HUES64 (cell line): Measurements from ENCODE around the gene USP31.

Experiments used
- H3K27ac ChIP-seq: 2 replicates; pipeline ENCODE4 v1.7.0; 2013; ENCODE audit warnings: low read depth, low read length, inconsistent platforms
- H3K27me3 ChIP-seq: 2 replicates; pipeline ENCODE4 v1.6.1; 2013; ENCODE audit warnings: mild to moderate bottlenecking, low read length; ENCODE audit not compliant: insufficient read depth
- H3K36me3 ChIP-seq: 2 replicates; pipeline ENCODE4 v1.6.1; 2013; ENCODE audit warnings: mild to moderate bottlenecking, low read length; ENCODE audit not compliant: insufficient read depth
- H3K4me1 ChIP-seq: 2 replicates; pipeline ENCODE4 v1.6.1; 2013; ENCODE audit warnings: mild to moderate bottlenecking, low read length, moderate library complexity; ENCODE audit not compliant: insufficient read depth
- H3K4me3 ChIP-seq: 2 replicates; pipeline ENCODE4 v1.5.1; 2013; ENCODE audit warnings: mild to moderate bottlenecking, low read length, moderate library complexity
- H3K9ac ChIP-seq: 2 replicates; pipeline ENCODE4 v1.6.1; 2013; ENCODE audit warnings: mild to moderate bottlenecking, low read depth, low read length
- H3K9me3 ChIP-seq: 2 replicates; pipeline ENCODE4 v1.6.1; 2013; ENCODE audit warnings: low read depth, low read length; ENCODE audit not compliant: insufficient read depth
- WGBS: fragments of 150-250, 120-280 bp; methylation state at CpG from one replicate; pipeline ENCODE4 v1.1.7; 2013; ENCODE audit warnings: missing lambda C conversion rate; 5-methylcytosine and 5-hydroxymethylcytosine counted together

The USP31 gene

DNA sequence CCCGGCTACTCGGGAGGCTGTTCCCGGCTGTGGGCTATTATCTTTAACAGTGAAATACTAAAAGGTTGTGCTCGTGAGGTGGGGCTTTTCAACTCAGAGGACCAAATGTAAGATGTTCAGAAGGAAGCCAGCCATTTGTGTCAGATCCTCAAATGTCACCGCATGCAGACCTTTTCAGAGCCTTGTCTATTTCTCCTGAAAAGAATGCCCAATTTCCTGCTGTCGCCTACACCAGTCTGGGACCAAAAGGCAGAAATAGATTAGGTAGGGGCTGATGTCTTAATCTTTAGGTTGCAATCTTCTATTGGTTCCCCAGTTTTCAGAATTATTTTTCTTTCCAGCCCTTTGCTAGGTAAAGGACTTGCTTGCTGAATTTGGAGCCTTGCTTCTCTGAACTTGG is 8.9 kb upstream of the USP31 start:
- Histone ChIP-seq H3K27me3 (no peaks in the 10 kb centered on the region), H3K9me3 (0 out of 2 replicates have a peak, but pooled peaks cover 2% of the 10 kb centered on the region), H3K36me3 (no peaks in the 10 kb centered on the region), H3K9ac (no peak overlapping the region), H3K27ac (no peak overlapping the region), H3K4me3 (no peak overlapping the region), H3K4me1 (no peaks in the 10 kb centered on the region)
- WGBS, result 92% methylated on average over 6 of the region's 6 CpGs

DNA sequence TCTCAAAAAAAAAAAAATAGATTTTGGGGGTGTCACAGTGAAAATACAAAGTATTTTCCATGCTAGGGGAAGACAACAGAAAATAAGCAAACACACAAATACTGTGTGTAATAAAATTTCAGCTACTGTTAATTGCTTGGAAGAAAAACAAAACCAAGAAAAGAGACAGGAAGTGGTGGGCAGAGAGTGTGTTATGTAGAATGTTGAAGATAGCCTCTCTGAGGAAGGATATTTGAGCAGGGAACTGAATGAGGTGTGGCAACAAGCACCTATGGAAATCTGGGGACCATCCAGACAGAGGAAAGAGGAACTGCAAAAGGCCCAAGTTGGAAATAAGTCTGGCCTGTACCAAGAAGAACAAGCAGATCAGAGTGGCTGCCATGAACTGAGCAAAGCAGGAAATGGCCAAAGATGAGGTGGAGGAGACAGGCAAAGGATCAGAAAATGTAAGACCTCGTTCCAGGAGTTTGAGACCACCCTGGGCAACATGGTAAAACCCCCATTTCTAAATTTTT is 7.8 kb upstream of the USP31 start:
- H3K4me3 ChIP-seq, result no peak overlapping the region
- WGBS, result 88% methylated on average over 1 of the region's 1 CpG

DNA sequence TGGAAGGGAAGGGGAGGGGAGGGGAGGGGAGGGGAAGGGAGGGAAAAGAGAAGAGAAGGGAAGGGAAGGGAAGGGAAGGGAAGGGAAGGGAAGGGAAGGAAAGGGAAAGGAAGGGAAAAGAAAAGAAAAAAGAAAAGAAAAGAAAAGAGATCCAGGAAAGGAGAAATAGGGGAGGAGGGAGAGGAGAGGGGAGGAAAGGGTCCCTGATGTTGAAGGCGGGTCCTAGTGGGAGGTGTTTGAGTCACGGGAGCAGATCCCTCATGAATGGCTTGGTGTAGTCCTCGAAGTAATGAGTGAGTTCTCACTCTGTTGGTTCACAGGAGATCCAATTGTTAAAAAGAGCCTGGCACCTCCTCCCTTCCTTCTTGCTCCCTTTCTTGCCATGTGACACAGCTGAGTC is 6.9 kb upstream of the USP31 start:
- WGBS, result 88% methylated on average over 3 of the region's 3 CpGs
- Histone ChIP-seq H3K4me3 (no peak overlapping the region), H3K4me1 (no peaks in the 10 kb centered on the region), H3K36me3 (no peaks in the 10 kb centered on the region), H3K27me3 (no peaks in the 10 kb centered on the region), H3K9ac (no peak overlapping the region), H3K27ac (no peak overlapping the region), H3K9me3 (0 out of 2 replicates have a peak, but pooled peaks cover 2% of the 10 kb centered on the region)

More for the DNA sequence above, 7.8 kb upstream of the USP31 start:
- Histone ChIP-seq H3K9me3 (0 out of 2 replicates have a peak, but pooled peaks cover 2% of the 10 kb centered on the region), H3K4me1 (no peaks in the 10 kb centered on the region), H3K36me3 (no peaks in the 10 kb centered on the region), H3K9ac (no peak overlapping the region), H3K27ac (no peak overlapping the region), H3K27me3 (no peaks in the 10 kb centered on the region)

DNA sequence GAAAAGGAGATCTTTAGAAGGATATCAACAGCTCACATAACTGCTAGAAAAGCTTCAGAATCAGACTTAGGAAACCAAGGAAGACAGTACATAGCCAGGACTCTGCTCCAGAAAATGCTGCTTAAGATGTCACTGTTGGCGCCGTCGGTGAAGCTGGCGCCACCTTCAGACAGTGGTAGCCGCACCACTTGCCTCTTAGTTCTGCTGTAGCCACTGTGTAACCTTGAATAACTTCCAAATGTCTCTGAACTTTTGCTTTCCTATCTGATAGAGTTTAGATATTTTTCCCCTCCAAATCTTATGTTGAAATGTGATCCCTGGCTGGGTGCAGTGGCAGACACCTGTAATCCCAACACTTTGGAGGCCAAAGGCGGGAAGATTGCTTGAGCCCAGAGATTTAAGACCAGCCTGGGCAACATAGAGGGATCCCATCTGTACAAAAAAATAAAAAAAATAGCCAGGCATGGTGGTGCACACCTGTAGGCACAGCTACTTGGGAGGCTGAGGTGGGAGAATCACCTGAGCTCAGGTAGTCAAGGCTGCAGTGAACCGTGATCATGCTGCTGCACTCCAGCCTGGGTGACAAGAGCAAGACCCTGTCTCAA is 6.3 kb upstream of the USP31 start:
- H3K27ac ChIP-seq, result no peak overlapping the region
- H3K4me3 ChIP-seq, result no peak overlapping the region
- H3K9ac ChIP-seq, result no peak overlapping the region
- WGBS, result 45% methylated on average over 7 of the region's 7 CpGs
- no peaks in the 10 kb centered on the region for H3K36me3 ChIP-seq
- peaks cover 5% of the 10 kb centered on the region; the same call in 1 of the 2 replicates for H3K27me3 ChIP-seq
- 0 out of 2 replicates have a peak, but pooled peaks cover 2% of the 10 kb centered on the region for H3K9me3 ChIP-seq
- no peaks in the 10 kb centered on the region for H3K4me1 ChIP-seq

DNA sequence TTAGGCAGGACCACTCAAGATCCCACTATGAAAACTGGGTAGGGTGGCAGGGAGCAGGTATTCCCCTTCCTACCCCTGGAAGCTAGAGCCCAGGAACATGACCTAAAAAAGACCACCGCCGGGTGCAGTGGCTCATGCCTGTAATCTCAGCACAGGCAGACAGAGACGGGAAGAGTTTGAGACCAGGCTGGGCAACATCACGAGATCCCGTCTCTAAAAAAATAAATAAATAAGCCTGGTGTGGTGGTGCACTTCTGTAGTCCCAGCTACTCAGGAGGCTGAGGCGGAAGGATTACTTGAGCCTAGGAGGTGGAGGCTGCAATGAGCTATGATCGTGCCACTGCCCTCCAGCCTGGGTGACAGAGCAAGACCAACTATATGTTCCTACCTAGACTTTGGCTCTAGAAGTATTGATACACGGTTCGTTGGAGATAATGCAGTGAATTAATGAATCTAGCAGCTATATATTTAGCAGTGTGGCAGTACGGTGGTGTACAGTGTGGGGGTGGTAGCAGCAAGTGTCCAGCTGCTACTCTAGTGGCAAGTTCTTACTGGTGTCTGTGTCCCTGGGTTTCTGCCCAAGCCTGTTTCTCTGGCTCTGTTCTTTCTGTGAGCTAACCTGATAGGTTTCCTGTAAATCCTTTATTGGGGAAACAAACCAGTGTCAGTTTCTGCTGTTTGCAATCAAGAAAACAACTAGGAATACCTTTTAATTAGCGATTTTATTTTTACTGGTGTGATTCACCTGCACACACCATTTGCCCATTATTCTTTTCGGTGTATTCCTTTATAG is 3.3 kb upstream of the USP31 start:
- Histone ChIP-seq H3K9me3 (no peaks in the 10 kb centered on the region), H3K36me3 (no peaks in the 10 kb centered on the region), H3K4me1 (no peaks in the 10 kb centered on the region), H3K4me3 (no peak overlapping the region), H3K9ac (no peak overlapping the region), H3K27ac (no peak overlapping the region), H3K27me3 (peaks cover 12% of the 10 kb centered on the region; the same call in 1 of the 2 replicates)
- 90% methylated on average over 11 of the region's 12 CpGs for WGBS

DNA sequence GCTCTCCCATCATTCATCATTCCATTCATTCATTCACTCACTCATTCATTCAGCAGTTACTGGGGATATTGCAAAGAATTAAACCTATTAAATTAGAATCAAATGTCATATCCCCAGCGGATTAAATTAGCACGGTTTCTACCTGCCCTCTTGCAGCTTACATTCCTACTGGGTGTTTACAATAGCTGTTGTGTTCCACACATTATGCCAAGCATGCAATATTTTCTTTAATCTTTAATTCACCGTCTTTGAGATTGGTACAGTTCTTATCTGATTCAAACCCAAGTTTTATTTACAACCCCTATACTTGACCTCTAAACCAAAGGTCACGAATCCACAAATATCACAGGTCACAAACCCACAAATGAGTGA is 727 bp upstream of the USP31 start:
- no peaks in the 10 kb centered on the region for H3K36me3 ChIP-seq
- H3K4me3 ChIP-seq, result peak overlapping the region; percentile 83
- H3K9ac ChIP-seq, result no peak overlapping the region
- H3K27ac ChIP-seq, result no peak overlapping the region
- WGBS, result 72% methylated on average over 4 of the region's 4 CpGs
- no peaks in the 10 kb centered on the region for H3K9me3 ChIP-seq
- H3K4me1 ChIP-seq, result peaks cover 17% of the 10 kb centered on the region
- peaks cover 12% of the 10 kb centered on the region; the same call in 1 of the 2 replicates for H3K27me3 ChIP-seq

DNA sequence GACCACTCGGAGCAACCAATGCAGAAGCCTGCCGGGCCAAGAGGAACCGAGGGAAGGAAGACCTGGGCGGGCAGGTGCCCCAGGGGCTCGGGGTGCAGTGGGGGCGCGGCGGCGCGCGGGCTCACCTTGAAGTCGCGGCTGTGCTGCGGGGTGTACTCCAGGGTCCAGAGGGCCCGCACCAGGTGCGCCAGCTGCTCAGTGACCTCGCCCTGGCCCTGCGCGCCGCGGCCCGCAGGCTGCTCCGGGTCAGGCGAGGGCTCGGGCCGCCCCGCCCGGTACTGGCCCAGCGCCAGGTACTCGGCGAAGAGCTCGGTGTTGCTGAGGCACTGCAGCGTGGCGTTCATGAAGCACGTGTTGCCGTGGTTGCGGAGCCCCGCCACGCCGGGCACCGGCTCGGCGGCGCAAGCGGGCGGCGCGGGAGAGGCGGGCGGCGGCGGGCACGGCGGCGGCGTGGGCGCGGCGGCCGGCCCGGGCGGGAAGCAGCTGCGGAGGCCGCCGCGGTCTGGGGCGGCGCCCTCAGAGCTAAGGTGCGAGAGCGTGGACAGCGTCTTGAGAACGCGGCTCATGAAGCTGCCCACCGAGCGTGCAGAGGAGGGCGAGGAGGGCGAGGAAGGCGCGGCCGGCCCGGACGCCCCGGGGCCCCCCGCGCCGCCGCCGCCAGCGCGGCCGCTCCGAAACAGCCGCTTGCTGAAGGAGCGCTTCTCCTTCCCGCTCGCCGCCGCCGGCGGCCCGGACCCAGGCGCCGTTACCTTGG is 562 bp downstream of the USP31 start:
- Histone ChIP-seq H3K9me3 (no peaks in the 10 kb centered on the region), H3K4me1 (peaks cover 25% of the 10 kb centered on the region), H3K9ac (peak overlapping the region; percentile 72), H3K4me3 (peak overlapping the region; percentile 78), H3K27ac (no peak overlapping the region; the same call in 1 of the 2 replicates), H3K36me3 (no peaks in the 10 kb centered on the region), H3K27me3 (peaks cover 12% of the 10 kb centered on the region; the same call in 1 of the 2 replicates)
- under 1% methylated on average over 103 of the region's 103 CpGs for WGBS

DNA sequence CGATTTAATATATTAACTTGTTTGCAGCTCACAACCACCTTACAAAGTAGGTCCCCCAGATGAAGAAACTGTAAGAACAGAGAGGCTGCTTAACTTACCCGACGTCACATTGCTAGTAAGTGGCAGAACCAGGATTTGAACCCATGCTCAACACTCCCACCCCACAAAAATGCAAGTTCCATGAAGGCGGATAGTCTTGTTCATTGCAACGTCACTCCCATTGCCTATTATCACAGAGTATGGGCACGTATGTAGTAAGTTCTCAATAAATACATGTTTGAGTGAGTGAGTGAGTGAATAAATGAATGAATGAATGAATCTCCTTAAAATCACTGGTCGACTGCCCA is 1.1 kb downstream of the USP31 start:
- Histone ChIP-seq H3K27ac (no peak overlapping the region; the same call in 1 of the 2 replicates), H3K4me1 (peaks cover 28% of the 10 kb centered on the region), H3K27me3 (peaks cover 12% of the 10 kb centered on the region; the same call in 1 of the 2 replicates), H3K9me3 (no peaks in the 10 kb centered on the region), H3K4me3 (peak overlapping the region; percentile 78), H3K9ac (peak overlapping the region; percentile 72), H3K36me3 (no peaks in the 10 kb centered on the region)
- WGBS, result 53% methylated on average over 6 of the region's 7 CpGs

DNA sequence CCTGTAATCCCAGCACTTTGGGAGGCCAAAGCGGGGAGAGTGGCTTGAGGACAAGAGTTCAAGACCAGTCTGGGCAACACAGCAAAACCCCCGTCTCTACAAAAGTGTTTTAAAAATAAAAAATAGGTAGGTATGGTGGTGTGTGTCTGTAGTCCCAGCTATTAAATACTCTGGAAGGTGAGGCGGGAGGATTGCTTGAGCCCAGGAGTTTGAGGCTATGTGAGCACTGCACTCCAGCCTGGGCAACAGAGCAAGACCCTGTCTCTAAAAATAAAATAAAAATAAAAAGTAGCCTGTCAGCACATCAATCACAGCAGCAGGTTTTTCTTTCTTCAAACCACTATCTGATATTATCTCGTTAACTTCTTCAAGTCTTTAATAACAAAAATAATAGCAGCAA is 1.6 kb downstream of the USP31 start:
- H3K27me3 ChIP-seq, result peaks cover 12% of the 10 kb centered on the region; the same call in 1 of the 2 replicates
- no peaks in the 10 kb centered on the region for H3K9me3 ChIP-seq
- H3K36me3 ChIP-seq, result no peaks in the 10 kb centered on the region
- H3K27ac ChIP-seq, result no peak overlapping the region
- WGBS, result 88% methylated on average over 4 of the region's 4 CpGs
- H3K4me3 ChIP-seq, result peak overlapping the region; percentile 78
- peaks cover 30% of the 10 kb centered on the region for H3K4me1 ChIP-seq
- H3K9ac ChIP-seq, result no peak overlapping the region

DNA sequence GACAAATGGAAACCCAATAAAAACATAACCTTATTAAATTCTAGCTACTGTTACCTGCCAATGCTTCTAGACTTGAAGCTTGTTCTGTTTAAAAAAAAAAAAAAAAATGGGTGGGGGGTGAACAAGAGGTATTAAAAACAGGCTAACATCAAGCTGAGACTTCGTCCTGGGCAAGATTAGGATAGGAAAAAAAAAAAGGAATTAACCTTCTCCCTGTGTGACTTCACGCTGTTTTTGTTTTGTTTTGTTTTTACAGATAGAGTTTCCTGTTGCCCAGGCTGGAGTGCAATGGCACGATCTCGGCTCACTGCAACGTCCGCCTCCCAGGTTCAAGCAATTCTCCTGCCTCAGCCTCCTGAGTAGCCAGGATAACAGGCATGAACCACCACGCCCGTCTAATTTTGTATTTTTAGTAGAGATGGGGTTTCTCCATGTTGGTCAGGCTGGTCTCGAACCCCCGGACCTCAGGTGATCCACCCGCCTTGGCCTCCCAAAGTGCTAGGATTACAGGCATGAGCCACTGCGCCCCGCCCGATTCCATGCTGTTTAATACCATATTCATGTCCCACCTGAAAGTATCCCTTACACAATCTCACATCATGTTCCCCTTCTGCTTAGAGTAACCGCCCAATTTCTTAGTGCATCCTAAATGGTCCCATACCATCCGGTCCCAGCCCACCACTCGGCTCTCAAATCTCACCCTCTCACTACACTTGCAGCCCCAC is 2.2 kb downstream of the USP31 start:
- no peak overlapping the region for H3K27ac ChIP-seq
- no peak overlapping the region for H3K9ac ChIP-seq
- peaks cover 12% of the 10 kb centered on the region; the same call in 1 of the 2 replicates for H3K27me3 ChIP-seq
- peak overlapping the region; percentile 78; the same call in 1 of the 2 replicates for H3K4me3 ChIP-seq
- H3K9me3 ChIP-seq, result no peaks in the 10 kb centered on the region
- peaks cover 37% of the 10 kb centered on the region for H3K4me1 ChIP-seq
- H3K36me3 ChIP-seq, result no peaks in the 10 kb centered on the region
- 80% methylated on average over 17 of the region's 17 CpGs for WGBS
